ENCODE data around the gene IQSEC3.
"Not testable (repeated sequence)": the region's sequence is repeated elsewhere in the genome, so short reads cannot be mapped to it uniquely, and the experiment has no call there.

Gene IQSEC3
- total RNA-seq = 0.07 to 1.2 (median 0.77) reads per million in 3 experiments

DNA sequence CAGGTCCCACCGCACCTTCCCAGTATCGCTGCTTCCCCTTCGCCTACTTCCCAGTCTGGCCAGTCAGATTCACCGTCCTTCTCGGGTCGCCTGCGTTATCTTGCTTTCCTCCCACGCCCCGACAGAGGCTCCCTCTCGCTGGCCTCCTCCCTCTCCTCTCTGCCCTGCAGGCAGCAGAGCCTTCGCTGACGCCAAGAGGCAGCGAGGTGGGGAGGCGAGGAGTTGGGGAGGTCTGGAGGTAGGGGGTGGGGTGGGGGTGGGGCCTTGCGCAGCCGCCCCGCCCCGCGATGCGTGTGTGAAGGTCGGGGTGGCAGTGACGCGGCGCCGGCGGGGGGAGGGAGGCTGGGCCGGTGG lies at the start of gene IQSEC3:
IQSEC3 (plus strand) TSS at position 340 of the 354 bp plus-strand sequence. CDS start 116 bp downstream, outside the sequence.
- DNase-seq = not testable (repeated sequence)

DNA sequence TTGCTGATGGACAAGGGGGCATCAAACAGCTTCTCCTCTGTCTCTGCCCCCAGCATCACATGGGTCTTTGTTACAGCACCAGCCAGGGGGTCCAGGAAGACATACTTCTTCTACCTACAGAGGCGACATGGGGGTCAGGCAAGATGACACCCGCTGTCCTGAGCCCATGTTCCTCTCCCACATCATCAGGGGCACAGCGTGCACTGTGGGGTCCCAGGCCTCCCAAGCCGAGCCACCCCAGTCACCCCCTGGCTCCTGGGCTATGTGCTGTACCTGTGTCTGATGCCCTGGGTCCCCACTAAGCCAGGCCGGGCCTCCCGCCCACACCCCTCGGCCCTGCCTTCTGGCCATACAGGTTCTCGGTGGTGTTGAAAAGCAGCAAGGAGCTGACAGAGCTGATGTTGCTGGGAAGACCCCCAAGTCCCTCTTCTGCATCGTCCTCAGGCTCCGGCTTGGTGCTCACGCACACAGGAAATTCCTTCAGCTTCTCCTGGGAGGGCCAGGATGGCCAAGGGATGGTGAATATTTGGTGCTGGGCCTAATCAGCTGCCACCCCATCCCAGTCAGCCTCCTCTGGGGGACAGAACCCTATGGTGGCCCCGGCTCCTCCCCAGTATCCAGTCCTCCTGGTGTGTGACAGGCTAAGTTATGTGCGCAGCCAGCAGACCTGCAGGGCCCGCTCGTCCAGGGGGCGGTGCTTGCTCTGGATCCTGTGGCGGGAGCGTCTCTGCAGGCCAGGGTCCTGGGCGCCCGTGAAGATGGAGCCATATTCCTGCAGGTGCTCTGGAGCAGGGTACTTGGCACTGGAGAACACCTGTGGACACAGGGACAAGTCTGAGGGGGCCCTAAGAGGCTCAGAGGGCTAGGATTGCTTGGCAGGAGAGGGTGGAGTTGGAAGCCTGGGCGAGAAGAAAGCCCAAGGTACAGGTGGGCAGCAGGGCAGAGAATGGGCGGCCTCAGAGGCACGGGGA lies 48.9 kb upstream of the IQSEC3 start:
- not testable (repeated sequence) for DNase-seq

DNA sequence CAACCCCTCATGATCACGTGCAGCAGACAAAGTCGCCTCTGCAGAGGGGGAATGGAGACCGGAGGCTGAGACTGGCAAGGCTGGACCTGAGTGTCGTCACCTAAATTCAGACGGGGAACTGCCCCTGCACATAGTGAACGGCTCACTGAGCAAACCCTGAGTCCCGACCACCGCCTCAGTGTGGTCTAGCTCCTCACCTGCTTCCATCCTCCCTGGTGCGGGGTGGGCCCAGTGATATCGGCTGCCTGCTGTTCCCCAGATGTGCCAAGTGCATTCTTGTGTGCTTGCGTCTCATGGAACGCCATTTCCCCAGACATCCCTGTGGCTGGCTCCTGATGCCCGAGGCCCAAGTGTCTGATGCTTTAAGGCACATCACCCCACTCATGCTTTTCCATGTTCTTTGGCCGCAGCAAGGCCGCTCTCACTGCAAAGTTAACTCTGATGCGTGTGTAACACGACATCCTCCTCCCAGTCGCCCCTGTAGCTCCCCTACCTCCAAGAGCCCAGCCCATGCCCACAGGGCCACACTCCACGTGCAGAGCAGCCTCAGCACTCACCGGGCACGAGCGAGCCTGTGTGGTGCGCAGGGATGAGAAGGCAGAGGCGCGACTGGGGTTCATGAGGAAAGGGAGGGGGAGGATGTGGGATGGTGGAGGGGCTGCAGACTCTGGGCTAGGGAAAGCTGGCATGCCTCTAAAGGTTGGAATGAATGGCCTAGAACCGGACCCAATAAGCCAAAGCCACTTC lies 47.6 kb upstream of the IQSEC3 start:
- not testable (repeated sequence) for DNase-seq

DNA sequence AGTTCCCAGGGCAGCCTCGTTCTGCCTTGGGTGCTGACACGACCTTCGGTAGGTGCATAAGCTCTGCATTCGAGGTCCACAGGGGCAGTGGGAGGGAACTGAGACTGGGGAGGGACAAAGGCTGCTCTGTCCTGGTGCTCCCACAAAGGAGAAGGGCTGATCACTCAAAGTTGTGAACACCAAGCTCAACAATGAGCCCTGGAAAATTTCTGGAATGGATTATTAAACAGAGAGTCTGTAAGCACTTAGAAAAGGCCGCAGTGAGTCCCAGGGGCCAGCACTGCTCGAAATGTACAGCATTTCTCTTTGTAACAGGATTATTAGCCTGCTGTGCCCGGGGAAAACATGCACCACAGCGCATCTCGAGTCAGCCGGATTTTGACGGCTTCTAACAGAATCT lies 46.7 kb upstream of the IQSEC3 start:
- DNase-seq = not testable (repeated sequence)

DNA sequence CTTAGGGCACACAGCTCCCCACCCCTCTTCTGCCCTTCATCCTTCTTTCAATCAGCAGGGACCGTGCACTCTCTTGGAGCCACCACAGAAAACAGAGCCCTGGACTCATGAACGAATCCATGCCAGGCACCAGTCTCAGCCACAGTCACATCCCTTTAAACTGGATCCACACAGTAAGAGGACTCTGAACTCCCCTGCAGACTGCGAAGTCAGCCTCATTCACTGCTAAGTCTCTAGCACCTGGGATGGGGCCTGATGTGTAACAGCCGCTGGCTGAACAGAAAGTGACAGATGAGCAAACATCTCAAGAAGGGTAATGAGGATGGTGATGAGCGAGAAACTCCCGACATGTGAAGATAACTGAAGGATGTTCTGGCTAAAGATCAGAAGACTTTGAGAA lies 45.8 kb upstream of the IQSEC3 start:
- no peak for DNase-seq

DNA sequence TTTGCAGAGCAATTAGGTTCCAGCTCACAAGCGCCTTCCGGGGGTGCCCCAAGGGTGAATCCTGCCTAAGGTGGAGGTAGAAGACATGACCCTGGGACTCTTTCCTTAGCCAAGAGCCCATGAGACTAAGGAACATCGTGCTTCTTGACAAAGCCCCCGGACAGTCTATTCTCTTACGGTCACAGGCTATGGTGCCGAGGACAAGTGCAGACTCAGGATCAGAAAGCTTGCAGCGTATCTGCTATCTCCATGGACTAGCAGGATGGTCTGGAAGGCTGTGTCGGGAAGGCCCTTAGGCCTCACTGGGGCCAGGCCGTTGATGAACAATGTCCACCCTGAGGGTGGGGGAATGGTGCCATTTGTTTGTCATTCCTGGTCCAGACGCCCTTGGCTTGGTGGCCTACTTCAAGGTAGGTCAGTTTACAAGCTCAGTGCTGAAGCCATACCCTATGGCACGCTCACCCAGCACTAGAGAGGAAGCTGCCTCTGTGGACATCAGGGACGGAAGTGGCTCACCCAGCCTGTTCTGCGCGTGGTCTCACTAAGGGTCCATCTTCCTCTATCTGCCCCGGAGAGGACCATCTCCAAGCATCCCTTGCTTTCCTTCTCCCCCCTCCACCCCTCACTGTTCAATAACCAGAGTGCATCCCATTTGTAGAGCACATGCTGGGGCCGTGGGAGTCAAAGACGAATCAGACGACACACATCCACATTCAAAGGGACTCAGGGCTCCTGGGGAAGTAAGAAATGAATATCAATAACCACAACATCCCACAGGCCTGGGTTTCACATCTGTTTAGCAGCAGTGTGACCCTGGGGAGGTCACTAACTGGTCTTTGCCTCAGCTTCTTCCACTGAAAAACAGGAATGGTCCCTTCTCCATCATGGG lies 45.0 kb upstream of the IQSEC3 start:
- no peak for DNase-seq

DNA sequence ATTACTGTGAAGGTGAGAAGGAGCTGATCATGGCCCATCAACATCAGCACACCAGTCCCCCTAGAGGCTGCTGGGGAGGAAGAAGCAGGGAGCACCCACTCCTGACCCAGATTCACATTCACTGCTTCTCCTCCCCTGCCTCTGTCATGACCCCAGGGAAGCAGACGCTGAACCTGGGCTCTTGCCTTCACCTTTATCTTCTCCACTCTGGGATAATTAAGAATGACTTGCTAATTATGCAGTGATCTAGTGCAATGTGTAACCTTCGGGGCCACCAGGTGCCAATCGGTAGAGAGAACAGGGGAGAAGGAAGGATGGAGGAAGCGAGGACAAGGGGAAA lies 44.4 kb upstream of the IQSEC3 start:
- no peak for DNase-seq

DNA sequence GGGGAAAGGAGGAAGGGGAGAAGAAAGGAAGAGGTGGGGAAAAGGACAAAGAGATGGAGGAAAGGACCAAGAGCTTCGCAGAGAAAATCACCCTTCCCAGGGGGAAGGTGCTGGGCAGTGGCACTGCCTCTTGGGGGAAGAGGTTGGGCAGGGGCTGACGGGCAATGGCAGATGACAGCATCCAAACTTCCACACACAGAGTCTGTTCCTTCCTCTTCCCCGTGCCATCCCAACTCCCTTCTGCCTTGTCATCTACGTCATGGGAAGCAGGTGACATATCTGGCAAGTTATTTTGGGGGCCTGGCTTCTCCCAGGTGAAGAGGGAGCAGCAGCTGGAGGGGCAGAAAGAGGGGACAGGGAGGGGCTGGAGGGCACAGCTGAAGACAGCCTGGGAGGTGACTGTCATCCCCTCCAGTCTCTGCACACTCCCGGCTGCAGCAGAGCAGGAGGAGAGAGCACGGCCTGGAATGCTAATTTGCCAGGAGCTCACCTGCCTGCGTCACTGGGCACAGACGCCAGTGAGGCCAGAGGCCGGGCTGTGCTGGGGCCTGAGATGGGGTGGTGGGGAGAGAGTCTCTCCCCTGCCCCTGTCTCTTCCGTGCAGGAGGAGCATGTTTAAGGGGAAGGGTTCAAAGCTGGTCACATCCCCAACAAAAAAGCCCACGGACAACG lies 43.9 kb upstream of the IQSEC3 start:
- DNase-seq = no peak

DNA sequence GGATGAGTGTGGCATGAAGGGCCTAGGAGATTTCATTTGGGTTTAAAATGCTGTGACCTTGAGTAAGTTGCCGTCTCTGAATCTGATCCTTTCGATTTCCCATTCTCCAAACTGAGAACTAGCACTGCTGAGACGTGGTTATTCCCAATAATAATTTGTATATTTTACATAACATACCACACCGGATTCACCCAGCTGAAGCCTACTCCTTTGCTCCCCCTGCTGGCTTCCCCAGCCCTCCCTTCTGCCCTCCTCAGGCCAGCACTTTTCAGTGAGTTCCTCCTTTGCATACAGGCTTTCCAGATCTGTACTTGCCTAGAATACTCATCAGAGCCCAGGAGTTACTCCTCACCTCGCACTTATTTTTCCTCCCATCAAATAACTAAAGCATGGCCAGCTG lies 38.7 kb upstream of the IQSEC3 start:
- DNase-seq = not testable (repeated sequence)

DNA sequence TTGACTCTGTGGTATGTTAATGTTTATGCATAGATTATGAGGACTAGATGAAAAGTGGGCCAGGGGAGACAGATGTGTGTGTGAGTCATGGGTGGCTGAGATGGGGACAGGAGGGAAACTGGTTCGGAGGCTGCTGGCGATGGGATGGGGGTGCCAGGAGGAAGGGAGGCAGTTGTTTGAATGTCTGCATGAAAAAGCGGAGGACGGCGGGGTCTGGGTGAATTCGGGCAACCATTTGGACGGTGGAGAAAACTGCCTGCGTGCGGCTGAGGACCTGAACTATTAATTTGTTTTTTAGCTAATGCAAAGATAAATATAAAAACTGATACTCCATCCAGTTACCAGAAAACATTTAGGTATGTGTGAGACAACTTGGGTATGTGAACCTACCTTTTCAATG lies 27.8 kb upstream of the IQSEC3 start:
- DNase-seq = not testable (repeated sequence)

DNA sequence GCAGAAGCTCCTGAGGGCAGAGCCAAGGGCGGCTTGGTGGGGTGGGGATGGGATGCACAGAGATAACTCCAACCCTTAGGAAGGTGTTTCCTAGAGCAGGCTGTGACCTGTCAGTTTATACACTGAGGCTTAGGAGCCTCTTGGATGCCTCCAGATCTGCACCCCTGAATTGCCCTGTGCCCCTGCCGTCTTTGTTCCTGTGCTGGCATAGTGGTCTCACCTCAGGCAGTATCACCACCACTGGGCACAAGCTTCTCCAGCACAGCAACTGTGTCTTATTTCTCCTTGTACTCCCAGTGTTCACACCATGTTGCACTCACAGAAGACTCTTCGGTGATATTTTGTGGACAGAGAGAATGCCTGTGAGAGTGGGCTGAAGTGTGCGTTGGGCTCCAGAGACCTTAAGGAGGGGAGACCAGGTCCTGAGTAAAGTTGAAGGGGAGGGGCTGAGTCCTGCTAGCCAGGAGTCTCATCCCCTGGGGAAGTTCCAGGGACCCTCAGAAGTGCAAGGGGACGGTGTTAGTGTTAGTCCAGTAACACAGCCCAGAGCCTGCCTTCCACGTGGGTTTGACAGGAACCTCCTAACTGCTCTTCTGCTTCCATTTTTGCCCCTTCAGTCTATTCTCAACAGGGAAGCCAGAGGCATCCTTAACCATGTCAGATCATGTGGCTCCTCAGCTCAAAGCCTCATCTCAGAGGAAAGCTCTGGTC lies 26.9 kb upstream of the IQSEC3 start:
- DNase-seq = not testable (repeated sequence)

DNA sequence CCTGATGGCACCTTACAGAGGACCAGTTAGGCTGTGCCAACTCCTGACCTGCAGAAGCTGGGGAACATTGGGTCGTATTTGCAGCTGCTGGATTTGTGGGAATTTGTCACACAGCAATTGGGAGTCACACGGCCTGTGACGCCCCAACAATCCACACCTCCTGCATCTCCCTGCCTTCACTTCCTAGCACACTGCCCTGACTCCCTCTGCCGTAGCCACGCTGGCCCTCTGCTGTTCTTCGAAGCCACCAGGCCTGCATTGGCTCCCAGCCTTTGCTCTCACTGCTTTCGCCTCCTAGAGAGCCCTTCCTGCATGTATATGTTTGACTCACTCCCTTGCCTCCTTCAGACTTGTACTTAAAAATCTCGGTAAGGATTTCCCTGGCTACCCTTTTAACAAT lies 22.2 kb upstream of the IQSEC3 start:
- not testable (repeated sequence) for DNase-seq

DNA sequence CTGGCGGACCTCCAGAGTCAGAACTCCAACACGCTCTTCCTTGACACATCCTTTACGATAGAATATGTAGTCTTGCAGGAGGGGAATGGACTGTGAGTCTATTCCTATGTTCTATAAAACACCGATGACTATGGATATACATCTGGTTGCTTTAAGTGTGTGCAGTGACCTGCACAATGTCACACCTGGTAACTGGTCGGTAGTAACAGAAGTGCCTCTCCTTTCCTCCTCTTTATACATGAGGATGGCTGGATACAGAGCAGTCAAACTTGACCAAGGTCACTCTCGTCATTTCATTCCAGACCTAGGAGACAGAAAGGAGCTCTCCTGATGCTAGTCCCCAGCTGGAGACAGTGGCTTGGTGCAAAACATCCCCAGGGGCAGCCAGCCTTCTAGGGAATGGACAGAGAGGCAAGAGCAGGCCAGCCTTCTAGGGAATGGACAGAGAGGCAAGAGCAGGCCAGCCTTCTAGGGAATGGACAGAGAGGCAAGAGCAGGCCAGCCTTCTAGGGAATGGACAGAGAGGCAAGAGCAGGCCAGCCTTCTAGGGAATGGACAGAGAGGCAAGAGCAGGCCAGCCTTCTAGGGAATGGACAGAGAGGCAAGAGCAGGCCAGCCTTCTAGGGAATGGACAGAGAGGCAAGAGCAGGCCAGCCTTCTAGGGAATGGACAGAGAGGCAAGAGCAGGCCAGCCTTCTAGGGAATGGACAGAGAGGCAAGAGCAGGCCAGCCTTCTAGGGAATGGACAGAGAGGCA lies 21.2 kb upstream of the IQSEC3 start:
- not testable (repeated sequence) for DNase-seq

DNA sequence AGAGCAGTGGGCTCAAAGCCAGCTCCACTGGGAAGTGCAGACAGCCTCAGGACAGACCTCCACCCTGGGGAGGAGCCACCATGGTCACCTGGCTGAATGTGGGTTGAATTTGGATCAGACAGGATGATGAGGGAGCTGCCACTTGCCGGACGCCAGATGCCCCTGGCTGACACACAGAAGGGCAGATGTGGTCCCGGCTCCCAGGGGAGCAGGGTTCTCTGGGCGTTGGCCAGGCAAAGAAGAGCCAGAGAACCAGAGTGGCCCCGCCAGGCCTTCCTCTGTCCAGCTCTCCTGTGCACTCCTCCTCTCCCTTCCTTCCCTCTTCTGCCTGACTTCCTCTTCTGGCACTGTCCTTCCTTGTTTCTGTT lies 20.6 kb upstream of the IQSEC3 start:
- DNase-seq = not testable (repeated sequence)

DNA sequence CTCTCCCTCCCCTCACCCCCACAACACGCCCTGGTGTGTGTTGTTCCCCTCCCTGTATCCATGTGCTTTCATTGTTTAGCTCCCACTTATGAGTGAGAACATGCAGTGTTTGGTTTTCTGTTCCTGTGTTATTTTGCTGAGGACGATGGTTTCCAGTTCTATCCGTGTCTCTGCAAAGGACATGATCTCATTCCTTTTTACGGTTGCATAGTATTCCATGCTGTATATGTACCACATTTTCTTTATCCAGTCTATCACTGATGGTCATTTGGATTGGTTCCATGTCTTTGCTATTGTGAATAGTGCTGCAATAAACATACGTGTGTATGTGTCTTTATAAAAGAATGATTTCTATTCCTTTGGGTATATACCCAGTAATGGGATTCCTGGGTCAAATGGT lies 20.0 kb upstream of the IQSEC3 start:
- DNase-seq = not testable (repeated sequence)

DNA sequence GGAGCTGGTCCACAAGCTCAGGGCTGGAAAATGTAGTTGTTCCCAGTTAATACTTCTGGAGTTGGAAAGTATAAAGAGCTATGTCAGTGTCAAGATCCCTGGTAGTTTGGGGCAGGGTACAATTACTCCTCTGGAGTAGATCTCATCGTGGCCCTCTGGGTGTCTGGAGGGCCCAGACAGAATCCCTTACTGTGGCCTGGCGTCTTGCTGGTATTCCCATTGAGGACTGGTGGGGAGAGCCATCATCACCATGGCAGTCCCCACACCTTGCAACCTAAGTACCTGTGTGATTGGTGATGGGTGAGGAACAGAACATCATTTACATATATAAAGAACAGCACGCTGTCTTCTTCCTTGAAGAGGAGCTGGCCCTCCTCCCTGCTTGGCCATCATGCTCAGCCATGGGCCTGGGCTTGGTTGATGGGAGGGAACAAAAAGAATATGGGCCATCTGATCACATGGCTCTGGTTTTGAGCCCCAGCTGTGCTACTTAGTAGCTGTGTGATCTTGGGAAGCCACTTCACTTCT lies 18.8 kb upstream of the IQSEC3 start:
- not testable (repeated sequence) for DNase-seq

DNA sequence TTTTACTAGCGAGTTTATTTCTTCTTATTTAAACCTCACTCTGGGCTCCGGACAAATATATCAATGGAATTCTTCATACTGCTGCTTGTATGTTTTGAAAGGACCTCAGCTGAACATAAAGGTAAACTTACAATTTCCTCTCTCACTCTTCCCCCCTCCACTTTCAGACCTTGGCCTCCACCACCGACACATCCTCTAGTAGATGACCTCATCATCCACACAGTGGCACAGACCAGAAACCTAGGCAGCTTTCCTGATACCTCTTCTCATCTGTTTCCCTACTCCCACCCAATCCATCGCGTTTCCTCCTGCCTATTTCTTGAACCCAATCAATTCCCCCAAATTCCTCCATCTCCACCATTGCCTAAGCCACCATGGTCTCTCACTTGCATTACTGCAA lies 17.4 kb upstream of the IQSEC3 start:
- DNase-seq = not testable (repeated sequence)

DNA sequence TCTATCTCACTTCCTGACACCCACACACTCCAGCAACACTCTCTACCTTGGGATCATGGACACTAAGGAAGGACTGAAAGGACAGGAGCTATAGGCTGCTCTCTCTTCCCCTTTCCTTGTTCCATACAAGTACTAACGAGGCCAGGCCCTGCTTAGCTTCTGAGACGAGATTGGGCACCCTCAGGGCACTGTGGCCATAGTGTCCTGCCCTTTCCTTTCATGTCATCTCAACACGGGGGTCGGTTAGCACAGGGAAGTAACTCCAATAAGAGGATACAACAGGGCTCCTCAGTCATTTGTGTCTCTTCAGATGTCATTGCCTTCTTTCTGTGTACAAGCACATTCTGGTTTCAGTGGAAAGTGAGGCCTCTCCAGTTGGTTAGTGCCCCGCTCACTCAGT lies 15.5 kb upstream of the IQSEC3 start:
- DNase-seq = not testable (repeated sequence)

DNA sequence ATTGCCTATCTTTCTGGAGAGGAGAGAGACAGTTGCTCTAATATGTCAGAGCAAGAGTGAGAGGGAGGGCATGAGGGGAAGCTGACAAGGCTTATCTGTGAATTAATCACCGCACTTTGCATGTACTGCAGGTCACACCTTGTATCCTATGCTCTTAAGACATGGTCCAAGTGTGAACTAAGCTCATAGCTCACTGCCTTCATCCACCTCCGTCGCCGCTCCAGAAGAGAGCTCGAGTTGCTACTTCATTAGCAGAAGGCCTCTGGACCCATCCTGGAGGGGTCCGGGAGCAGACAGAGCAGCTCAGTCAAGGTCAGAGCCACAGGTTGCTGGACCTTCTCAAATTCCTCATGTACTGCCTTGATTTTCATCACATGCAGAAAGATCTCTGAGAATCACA lies 14.6 kb upstream of the IQSEC3 start:
- not testable (repeated sequence) for DNase-seq

All from central memory CD4-positive, alpha-beta T cell (primary cell).